Measurements from ENCODE around the gene GAS2.

The GAS2 gene

DNA sequence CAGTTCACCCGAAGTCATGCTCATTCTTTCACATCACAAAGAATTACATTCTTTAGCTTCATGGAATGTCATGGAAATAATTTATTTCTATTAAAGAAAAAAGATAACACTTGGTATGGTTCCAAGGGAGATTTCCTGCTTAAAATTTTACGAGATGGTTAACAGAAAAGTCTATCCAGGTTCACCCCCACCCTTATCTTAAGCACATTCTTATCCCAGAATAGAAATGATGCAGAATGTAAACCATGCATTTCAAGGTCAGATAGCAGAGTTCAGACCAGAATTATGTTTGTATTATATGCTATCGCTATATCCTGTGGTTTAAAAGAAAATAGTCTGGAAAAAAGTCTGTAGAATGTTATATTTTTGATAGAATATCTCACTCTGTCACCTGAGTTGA lies 58.7 kb downstream of the GAS2 start:
- no peak for DNase-seq (ENCODE audit: low read depth in 2 of 2, low spot score in 1 of 2)

DNA sequence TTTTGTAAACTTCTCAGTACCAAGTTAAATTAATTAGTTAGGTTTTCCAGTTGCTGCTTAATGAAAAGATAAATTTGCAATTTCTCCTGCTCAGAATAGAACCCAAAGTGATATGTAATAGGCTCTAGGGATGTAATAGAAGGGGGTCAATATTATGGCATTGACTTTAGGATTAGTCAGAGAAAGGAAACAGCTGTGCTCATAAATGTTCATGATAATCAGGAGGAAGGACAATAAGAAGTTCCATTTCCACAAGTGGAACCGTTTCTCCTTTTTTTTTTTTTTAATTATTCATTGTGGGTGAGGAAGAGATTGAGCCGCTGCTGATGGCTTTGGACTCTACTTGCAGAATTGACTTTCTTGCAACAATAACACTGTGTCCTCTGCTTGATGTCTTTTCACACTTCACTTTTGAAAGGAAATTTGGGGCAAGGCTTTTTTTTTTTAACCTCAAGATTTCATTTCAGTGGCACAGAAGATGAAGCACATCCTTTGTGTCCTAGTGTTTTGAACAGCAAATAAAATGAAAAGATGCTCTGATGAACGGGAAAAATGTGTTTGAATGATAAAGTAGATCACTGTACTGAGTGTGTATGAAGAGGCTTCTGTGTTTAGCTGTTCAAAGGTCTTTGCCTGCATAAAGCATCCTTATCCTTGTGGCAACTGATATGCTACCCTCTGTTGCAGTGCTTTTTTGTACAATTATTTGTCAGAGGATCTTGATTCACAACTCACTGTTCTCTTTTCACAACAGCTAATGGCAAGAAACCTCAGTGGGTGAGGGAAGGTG lies 62.4 kb downstream of the GAS2 start:
- DNase-seq (ENCODE audit: low read depth in 2 of 2, low spot score in 1 of 2): no peak

DNA sequence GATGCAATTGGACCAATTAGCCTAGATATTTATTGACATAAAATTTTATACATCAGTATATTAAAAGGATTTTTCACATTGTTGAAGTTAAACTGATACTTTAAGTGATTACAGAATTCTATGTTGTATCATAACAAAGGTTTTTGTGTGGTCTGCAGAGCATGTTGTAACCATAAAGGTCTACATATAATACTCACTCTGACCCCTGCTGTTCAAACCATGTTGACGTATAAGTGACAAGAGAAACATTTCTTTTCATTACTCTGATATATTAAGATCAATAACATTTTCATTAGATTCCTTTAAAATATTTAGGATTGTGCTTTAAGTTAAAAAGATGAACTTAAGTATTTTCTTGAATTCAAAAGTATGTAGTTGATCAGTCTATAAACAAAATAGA lies 63.9 kb downstream of the GAS2 start:
- no peak for DNase-seq (ENCODE audit: low read depth in 2 of 2, low spot score in 1 of 2)

DNA sequence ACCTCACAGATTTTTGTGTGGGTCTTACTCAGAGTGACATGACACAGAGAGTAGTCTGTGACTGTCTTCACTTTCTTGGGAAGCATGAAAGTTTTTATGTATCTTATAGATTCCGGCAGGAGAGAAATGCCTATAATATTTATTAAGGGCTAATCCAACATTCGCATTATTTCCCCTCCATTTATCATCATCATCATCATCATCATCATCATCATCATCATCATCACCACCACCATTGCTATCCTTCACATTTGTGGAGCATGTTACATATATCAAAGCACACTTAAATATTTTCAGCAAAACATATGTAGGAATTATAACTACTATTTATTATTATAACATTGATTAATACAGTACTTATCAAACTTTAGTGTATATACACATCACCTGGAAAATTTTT lies 66.2 kb downstream of the GAS2 start:
- DNase-seq (ENCODE audit: low read depth in 2 of 2, low spot score in 1 of 2): no peak

DNA sequence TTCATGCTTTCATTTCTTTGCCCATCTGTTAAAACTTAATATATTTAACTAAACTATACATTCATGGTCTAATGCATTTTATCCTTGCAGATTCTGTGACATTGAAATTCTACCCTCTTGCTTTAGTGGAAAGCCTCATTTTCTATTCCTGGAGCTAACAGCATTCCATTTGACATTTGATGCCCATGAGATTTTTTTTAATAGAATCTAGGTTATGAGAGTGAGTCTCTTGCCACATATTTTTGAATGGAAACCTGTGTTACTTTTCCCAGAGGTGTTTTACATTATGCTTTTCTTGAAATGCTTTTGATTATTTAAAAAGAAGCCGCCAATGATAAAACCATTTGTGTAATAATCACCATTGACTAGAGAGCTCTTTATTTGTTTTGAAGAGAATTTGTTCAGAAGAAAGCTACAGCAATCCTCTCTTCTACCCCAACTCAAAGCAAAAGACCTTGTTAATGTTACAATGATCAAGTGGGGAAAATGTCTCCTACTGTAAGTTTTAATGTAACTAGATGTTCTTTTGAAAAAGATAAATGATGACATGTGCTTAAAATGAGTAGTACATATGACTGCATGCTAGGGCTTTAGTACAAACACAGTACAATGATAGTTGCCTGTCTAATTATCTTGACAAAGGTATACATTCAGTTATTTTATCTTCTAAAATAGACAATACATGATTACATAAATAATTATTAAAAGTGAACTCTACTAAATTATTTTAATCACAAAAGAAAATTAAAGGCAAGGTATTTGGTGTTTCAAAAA lies 67.3 kb downstream of the GAS2 start:
- no peak for DNase-seq (ENCODE audit: low read depth in 2 of 2, low spot score in 1 of 2)

DNA sequence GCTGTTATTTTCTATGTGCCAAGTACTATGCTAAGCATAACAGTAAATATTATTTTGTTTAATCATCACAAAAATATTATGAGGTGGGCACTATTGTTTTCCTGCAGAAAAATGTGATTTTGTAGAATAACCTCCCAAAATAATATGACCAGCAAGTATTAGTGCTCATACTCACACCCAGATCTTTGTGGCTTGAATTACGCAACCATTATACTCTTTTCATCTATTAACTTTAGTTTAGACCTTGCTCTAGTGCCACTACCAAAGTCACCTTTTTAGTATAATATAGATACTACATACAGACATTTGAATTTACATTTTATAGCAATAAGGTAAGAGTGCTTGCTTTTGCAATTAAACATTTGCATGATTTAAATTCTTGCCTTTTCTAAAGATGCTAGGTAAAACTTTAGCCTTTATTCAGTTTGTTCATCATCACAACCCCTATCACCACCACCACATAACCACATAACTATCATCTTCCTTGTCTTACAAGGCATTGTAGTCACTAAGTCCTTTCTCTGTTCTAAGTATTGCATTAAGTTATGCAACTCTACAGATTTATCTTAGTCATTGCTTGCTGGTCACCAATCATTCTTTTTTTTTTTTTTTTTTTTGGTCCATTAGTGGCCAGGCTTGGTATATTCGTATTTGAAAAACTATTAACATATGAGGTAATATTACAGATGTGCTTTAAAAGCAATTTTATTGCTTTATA lies 68.4 kb downstream of the GAS2 start:
- DNase-seq (ENCODE audit: low read depth in 2 of 2, low spot score in 1 of 2): no peak

DNA sequence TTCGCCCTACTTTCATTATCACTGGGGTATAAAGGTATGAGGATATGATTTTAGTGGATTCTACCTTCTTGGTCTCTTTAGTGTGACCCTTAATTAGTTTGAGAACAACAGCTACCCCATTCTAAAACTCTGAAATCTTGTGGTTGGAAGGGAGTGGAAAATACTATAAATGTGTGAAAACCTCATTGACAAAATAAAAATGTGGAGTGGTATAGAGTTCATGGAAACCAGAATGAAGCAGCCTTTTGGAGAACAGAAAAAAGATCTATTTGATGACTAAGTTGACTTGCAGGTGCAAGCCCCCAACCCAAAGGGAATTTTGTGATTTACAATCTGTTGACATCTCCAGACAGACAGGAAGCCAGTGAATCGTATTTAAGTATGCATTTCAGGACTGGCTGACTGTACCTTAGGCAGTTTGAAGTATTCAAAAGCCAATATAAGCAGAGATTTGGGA lies 75.8 kb downstream of the GAS2 start:
- DNase-seq (ENCODE audit: low read depth in 2 of 2, low spot score in 1 of 2): no peak

DNA sequence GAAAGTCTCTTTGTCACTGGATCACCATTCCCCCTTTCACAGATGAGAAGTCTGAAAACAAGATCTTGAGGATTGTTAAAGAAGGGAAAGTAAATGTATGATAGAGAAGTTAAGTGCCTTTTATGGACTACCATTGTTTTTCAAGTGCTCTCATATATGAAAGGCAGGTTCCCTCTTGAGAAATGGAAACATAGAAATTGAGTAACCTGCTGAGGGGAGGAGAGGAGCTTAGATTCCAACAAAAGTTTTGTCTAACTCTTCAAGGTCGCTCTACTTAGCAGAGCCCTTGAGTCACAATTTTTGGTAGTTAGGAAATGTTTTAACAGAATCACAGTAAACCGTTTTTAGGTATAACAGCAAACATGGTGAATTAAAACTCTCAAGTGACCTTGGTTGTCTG lies 83.1 kb downstream of the GAS2 start:
- DNase-seq (ENCODE audit: low read depth in 2 of 2, low spot score in 1 of 2): no peak

DNA sequence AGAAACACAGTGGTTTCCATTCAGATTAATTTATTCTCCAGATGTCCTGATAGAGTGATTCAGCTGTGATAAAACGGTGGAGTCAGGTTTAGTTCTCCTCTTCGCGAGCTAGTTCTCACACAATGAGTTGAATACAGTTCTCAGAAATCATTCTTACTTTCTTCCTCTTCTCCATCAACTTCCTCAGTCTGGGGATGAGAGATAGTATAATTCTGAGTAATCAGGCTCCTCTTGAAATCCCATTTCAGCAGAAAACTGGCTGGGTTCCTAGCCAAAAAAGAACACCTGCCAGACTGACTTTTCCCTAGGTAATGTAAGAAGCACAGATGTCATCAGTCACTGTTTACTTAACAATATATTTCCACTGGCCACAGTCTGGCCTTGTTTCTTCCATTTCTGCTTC lies 86.5 kb downstream of the GAS2 start:
- DNase-seq (ENCODE audit: low read depth in 2 of 2, low spot score in 1 of 2): no peak

DNA sequence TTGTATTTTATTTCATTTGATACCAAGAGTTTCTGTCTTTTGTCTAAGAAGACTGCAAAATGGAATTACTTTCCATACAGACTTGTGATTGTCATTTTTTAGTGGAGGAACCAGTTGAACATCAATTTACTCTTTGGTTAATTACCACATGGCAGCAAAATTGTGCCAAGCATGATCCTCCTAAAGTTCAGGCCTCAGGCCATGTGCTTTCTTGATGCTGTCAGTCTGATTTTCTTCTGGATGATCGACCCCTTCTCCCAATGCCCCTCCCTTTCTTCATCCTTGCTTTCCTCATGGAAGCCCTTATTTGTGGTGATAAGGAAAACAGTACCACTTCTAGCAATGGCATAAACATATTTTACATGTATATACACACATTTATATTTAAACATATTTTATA lies 87.0 kb downstream of the GAS2 start:
- DNase-seq (ENCODE audit: low read depth in 2 of 2, low spot score in 1 of 2): no peak

DNA sequence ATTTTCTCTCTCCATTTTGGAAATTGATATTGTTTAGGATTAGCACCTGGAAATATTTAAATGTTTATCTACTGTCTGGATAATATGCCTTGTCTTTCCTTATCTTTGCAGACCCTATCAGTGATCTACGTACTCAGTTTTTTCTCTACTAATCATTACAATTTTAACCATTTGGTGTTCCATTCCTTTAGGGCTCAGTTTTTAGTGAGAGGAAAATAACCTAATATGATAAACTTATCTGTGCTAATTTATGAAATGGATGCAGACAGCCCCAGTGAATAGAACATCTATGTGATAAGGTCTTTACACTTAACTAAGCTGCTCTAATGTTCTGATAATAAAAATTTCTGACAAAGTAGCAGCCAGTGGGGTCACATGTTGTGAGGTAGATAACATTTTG lies 94.7 kb downstream of the GAS2 start:
- DNase-seq (ENCODE audit: low read depth in 2 of 2, low spot score in 1 of 2): no peak

DNA sequence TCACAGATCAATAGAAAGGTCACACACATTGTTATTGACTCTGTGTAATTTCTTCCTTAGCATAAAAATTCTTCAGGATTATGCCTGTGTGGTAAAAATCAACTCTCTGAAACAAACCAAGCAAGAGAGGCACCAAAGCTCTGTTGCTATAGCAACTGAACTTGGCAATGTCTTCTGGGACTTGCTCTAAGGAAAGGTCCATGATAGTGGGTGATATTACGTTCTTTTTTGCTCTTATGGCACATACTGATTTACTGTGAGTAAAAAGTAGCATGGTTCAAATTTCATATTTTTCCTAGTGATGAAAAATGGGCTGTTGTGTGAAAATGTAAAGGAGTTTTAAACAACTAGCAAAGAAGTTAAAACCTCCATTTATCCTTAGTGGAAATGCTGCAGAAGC lies 96.8 kb downstream of the GAS2 start:
- DNase-seq (ENCODE audit: low read depth in 2 of 2, low spot score in 1 of 2): no peak

DNA sequence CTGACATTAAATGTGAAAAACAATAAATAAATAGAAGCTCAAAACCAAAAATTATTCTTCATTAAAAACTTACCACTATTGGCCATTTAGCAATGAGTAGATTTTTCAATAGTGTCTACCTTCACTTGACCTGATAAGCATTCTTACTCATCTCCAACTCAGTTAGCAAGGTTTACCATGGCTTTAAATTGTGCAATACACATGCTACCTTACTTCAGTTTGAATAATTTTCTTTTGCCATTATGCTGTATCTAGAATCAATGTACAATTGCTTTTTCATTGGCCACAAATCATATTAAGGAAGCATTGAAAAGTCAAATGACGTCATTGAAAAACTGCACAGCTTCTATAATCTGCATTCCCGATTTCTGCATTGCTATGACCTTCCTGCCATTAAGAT lies 98.3 kb downstream of the GAS2 start:
- DNase-seq (ENCODE audit: low read depth in 2 of 2, low spot score in 1 of 2): no peak

DNA sequence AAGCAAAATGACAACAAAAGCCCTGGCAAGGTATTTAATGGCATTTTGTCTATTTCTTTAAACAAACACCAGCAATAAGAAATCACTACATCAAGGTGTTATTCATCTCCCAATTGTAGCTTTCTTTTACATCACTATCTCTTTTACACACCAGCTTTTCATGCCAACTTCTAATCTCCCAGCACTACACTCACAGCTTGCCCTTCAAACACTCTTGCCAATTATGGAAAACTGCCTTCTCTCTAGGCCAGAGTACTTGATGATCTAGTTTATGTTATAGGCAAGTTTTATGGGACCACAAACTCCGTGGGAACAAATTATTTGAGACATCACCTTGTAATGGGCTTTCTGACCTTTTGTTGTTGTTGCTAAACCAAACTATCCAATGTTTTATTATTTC lies 101.9 kb downstream of the GAS2 start:
- DNase-seq (ENCODE audit: low read depth in 2 of 2, low spot score in 1 of 2): no peak

DNA sequence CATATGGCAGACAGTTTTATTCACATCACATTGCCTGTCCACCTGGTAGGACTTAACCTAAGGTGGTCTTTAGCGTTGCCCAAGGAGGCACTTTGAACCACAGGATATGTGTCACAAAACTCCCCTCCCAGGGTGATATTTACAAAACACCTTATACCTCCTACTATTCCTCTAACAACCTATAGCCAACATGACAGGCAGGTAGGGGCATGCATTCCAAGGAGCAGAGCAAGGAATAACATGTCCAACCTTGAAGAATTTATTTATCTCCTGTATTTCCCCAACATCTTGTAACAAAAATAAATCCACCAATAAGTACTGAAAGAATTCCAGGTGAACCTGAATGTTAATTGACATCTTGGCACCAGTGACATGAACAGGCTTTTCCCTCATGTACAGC lies 102.7 kb downstream of the GAS2 start:
- DNase-seq (ENCODE audit: low read depth in 2 of 2, low spot score in 1 of 2): no peak

DNA sequence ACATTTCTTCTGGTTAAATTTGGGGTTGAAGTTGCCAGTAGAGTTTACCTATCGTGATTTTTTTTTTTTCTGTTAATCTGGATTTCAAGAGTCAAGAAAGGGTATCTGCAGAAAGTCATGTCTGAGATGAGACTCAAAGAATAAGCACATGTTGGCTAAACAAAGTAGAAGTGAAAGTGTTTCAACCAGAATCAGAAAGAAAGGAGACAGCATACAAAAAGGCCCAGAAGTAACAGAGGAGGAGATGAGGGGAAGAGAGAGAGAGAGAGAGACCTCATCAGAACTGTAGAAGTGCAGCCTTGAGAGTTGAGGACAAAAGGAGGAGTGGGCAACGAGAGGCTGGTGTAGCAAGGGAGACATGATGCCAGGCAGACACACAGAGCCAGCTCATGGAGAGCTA lies 108.3 kb downstream of the GAS2 start:
- no peak for DNase-seq (ENCODE audit: low read depth in 2 of 2, low spot score in 1 of 2)

DNA sequence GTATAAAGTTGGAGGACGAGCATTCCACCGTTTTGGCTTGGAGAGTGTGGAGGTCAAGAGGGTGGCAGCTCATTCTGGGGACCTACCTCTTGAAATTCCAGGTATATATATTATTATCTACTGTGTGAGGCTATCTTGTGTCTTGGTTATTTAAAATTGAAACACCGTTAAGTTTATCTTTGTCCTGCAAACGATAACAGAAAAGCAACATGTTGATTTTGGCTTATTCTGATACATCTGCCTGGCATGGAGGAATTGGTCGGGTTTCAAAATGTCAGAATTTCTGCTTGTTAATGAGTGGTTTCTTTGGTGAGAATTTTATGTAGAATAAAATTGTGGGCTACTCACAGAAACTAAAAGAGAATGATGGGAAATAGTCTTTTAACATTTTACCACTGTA lies 108.8 kb downstream of the GAS2 start:
- DNase-seq (ENCODE audit: low read depth in 2 of 2, low spot score in 1 of 2): no peak

DNA sequence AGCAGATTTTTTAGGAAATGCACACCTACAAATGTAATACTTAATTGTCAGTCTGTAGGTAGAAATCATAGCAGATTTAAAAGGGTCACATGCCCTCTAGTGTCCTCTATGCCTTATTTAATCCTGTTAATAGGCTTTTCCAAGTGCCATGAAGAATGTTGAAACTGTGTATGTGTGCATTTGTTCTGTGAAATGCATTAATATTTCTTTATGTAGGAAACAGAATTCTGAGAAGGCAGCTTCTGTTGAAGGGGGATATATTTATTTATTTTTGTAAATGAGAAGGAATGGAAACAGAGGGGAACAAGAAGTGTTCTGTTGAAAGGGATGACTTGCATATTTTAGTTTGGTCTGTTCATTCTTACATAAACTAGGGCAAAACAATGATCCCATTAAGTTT lies 112.2 kb downstream of the GAS2 start:
- no peak for DNase-seq (ENCODE audit: low read depth in 2 of 2, low spot score in 1 of 2)

DNA sequence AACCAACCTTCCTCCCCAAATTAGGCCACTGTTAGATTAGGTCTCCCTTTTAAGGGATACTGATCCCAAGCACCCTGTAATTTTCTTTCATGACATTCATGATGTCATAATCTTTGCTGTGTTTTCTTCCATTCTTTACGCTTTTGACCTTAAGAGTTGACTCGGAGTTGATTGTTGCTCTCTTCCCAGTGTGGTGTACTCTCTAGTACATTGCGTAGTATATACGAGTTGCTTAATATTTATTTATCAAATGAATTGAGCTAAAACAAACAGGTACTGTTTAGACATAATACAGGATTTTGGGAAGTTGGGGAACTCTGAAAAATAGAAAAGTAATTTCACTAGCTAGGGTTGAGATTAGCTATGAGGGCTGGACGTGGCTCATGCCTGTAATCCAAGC lies 113.4 kb downstream of the GAS2 start:
- no peak for DNase-seq (ENCODE audit: low read depth in 2 of 2, low spot score in 1 of 2)

DNA sequence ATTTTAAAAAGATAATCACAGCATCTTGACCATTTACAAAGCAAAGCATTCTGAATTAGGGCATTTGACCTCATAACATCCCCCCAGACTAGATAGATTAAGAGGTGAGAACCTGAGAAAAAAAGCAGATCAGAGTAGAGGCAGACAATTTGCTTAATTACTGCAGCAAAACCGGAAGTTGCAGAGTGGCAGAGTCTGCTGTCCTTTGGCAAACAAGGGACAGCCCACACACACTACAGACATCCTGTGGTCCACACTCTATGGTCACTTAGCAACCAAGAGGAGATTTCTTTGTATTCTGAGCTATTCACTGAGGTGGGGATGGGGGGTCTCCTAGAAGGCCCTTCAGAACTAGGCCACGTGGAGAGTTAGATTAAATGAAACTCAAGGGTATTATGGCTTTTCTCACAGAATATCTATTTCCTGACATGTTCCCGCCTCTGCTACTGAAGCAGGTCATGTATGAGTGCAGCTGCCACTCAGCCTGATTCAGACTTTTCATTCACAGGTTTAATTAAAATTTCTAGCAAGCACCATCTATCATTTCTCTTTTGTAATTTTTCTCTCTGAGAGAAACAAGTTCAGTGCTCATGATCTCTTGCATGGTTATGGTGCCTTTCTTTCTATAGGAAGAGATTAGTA lies 114.7 kb downstream of the GAS2 start:
- no peak for DNase-seq (ENCODE audit: low read depth in 2 of 2, low spot score in 1 of 2)

DNA sequence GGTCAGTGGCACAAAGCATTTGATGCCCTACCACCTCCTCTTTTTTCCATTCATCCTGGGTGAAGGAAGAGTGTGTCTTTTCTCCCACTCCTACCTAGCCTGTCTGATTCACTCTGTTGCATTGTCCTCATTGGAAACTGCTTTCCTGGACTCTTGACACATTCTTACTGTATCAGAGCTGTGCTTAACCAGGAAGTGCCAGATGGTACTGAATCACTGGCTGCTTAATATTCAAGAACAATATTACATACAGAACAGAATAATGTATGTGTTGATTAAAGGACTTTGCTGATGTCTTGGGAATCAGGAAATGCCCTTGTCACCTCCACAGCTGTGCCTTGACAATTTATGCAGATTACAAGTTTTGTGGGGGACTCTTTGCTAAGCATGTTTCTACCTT lies 118.8 kb downstream of the GAS2 start:
- no peak for DNase-seq (ENCODE audit: low read depth in 2 of 2, low spot score in 1 of 2)

DNA sequence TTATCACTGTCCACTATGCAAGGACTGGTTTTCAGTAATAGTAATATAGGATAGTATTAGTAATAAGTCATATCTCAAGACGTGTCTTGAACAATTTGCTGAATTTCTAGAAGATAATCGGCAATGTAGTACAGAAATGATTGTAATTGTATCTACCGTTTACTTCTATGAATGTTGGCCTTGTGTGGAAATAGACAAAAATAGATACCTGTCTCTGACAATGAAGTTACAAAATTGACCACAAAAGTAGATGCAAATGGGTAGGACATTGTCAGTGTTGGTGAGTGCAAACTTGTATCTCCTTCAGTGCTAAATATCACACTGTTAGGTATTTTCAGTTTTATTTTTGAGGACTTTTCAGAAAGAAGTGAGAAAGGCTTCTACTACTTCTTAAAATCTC lies 120.1 kb downstream of the GAS2 start:
- no peak for DNase-seq (ENCODE audit: low read depth in 2 of 2, low spot score in 1 of 2)

All from stimulated activated CD8-positive, alpha-beta memory T cell treated with anti-CD3 and anti-CD28 coated beads, Interleukin-4, amount 100 ng/mL, for 4 hours (primary cell).